Activated CD8-positive, alpha-beta T cell treated with anti-CD3 and anti-CD28 coated beads, Interleukin-2, amount 10 ng/mL, durations not matched to agents 7 days and 5 days (primary cell): ENCODE measurements around the gene PRKCA. TPM values are rescaled to one million over a fixed set of nuclear protein-coding genes. Genes with fewer than 3 reads are reported as not detected.
A peak's percentile ranks its signal among the peaks of the same experiment; 100 is the strongest.

Experiments used
- ATAC-seq: fragments of 150-1000 bp; cut with Tn5 transposase; one replicate; pipeline ENCODE4 v1.10.0; 2021; ENCODE audit warnings: moderate library complexity
- CTCF ChIA-PET: fragments of 350-600 bp; sonication (Branson Sonifier 250); formaldehyde crosslinking; loops from one replicate; lab custom pipeline; 2021; ENCODE audit warnings: antibody characterized with exemption; lab: Charles Lee
- POLR2A ChIA-PET: fragments of 350-600 bp; sonication (Branson Sonifier 250); formaldehyde crosslinking; loops from one replicate; lab custom pipeline; 2021; ENCODE audit warnings: antibody characterized with exemption; lab: Charles Lee
- DNase-seq: peaks from one replicate; pipeline ENCODE4 v3.0.0-alpha.2; 2020
- H3K27ac Mint-ChIP-seq: one replicate; pipeline ENCODE4 v1.8.0; 2021; ENCODE audit warnings: mild to moderate bottlenecking, mixed read lengths
- H3K27me3 Mint-ChIP-seq: one replicate; pipeline ENCODE4 v1.8.0; 2021; ENCODE audit warnings: low read depth, mixed read lengths
- H3K36me3 Mint-ChIP-seq: one replicate; pipeline ENCODE4 v1.8.0; 2021; ENCODE audit warnings: low read depth, mixed read lengths
- H3K4me1 Mint-ChIP-seq: one replicate; pipeline ENCODE4 v1.8.0; 2021; ENCODE audit warnings: low read depth, mixed read lengths
- H3K4me3 Mint-ChIP-seq: one replicate; pipeline ENCODE4 v1.8.0; 2021; ENCODE audit warnings: mild to moderate bottlenecking, mixed read lengths
- H3K9me3 Mint-ChIP-seq: one replicate; pipeline ENCODE4 v1.8.0; 2022; ENCODE audit warnings: mixed read lengths; ENCODE audit not compliant: insufficient read depth
- total RNA-seq, 2 experiments: library from RNA; stranded (reverse); gene quantifications; one replicate each; pipeline ENCODE4 v1.2.3, GENCODE V29; 2021

Gene PRKCA
- total RNA-seq, 2 experiments from 2014 or later: 74.1 to 76.9 TPM

DNA sequence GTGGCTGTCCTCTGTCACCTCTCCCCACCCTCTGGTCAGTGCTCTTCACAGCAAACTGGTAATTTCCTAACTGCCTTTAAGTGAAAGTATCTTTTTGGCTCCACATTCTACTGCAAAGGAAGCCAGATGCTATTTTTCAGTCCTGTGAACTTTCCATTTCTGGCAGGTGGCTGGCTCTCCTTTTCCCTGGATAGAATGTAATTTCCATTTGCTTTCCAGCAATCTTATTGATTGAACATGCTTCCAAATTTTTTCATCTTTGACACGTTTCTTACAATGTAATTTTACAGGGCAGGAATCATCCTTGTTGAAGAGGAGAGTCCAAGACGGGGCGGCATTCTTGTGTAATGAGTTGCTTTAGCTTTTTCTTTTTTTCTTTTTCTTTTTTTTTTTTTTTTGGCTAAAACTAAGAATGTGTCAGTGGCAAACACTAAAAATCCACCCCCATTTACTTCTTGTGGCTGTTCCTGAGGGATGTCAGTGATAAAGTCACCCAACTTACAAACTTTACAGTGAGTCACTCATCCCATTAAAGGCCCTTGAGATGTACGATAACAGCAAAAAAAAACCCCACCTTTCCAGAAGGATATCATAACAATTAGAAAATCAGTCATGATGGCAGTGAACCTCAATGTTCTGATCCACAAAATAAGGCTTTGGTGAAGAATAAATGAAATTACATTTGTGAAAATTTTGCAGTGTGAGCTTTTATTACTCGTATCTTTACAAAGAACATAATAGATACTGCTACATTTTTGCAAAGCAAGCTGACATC is 29.4 kb upstream of the PRKCA start:
- Mint-ChIP-seq H3K27me3 (peaks cover 3% of the 10 kb centered on the region), H3K27ac (no peak overlapping the region), H3K4me3 (no peak overlapping the region), H3K9me3 (no peaks in the 10 kb centered on the region), H3K36me3 (no peaks in the 10 kb centered on the region), H3K4me1 (peaks cover 4% of the 10 kb centered on the region)
- ATAC-seq: no peak
- POLR2A ChIA-PET: no interaction called here
- CTCF ChIA-PET: interaction anchor here (1.4 kb wide), 1 partner anchor 294 kb away, joined by 5 read pairs; no protein-coding TSS in a partner anchor
- DNase-seq: no peak

DNA sequence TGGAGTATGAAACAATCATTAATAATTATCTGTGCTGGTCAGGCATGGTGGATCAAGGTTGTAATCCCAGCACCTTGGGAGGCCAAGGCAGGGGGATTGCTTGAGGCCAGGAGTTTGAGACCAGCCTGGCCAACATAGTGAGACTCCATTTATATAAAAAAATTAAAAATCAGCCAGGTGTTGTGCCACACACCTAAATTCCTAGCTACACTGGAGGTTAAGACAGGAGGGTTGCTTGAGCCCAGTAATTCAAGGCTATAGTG is 28.9 kb upstream of the PRKCA start:
- ATAC-seq (no peak), DNase-seq (no peak)
- H3K4me1 Mint-ChIP-seq: peaks cover 4% of the 10 kb centered on the region
- no peaks in the 10 kb centered on the region for H3K36me3 Mint-ChIP-seq
- CTCF ChIA-PET: interaction anchor here (1.4 kb wide), 1 partner anchor 293 kb away, joined by 5 read pairs; no protein-coding TSS in a partner anchor
- H3K27ac Mint-ChIP-seq: no peak overlapping the region
- no peaks in the 10 kb centered on the region for H3K9me3 Mint-ChIP-seq
- peaks cover 3% of the 10 kb centered on the region for H3K27me3 Mint-ChIP-seq
- no peak overlapping the region for H3K4me3 Mint-ChIP-seq
- POLR2A ChIA-PET: no interaction called here

DNA sequence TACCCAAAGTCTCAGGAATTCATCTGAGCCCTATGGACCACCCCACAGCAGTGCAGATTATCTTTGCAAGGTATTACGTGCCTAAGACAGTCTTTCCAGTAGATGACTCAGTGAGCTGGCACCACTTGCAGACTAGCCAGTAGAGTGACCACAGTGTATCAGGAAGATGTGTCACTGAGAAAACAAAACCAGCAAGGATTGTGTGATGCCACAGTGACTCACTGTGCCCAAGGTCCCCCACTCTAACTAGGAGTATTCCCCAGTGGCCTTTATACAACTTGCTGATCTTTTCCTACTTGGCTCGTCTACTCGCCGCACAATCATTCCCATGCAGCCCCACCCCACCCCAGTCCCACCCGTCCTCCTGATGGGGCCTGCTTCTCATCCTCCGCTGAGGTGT is 26.8 kb upstream of the PRKCA start:
- Mint-ChIP-seq H3K27me3 (peaks cover under 1% of the 10 kb centered on the region), H3K36me3 (no peaks in the 10 kb centered on the region), H3K9me3 (no peaks in the 10 kb centered on the region), H3K4me3 (no peak overlapping the region), H3K27ac (no peak overlapping the region), H3K4me1 (peaks cover 4% of the 10 kb centered on the region)
- no peak for DNase-seq
- ChIA-PET CTCF (interaction anchor here (0.9 to 1.7 kb wide), 2 partner anchors 18 to 291 kb away, joined by 3 read pairs; no protein-coding TSS in a partner anchor), POLR2A (no interaction called here)
- no peak for ATAC-seq

- ChIA-PET POLR2A (interaction anchor here (0.6 kb wide), 1 partner anchor 738 kb away, joined by 3 read pairs; no protein-coding TSS in a partner anchor), CTCF (interaction anchor here (0.9 to 1.7 kb wide), 2 partner anchors 19 to 290 kb away, joined by 3 read pairs; no protein-coding TSS in a partner anchor)
- H3K9me3 Mint-ChIP-seq: no peaks in the 10 kb centered on the region
- H3K27me3 Mint-ChIP-seq: no peaks in the 10 kb centered on the region
- ATAC-seq: no peak
- H3K27ac Mint-ChIP-seq: no peak overlapping the region
- peaks cover 4% of the 10 kb centered on the region for H3K4me1 Mint-ChIP-seq
- no peaks in the 10 kb centered on the region for H3K36me3 Mint-ChIP-seq
- no peak for DNase-seq
- no peak overlapping the region for H3K4me3 Mint-ChIP-seq
These were observed 26.0 kb upstream of the PRKCA start for GRCh38 chr17:66276328-66276937.

DNA sequence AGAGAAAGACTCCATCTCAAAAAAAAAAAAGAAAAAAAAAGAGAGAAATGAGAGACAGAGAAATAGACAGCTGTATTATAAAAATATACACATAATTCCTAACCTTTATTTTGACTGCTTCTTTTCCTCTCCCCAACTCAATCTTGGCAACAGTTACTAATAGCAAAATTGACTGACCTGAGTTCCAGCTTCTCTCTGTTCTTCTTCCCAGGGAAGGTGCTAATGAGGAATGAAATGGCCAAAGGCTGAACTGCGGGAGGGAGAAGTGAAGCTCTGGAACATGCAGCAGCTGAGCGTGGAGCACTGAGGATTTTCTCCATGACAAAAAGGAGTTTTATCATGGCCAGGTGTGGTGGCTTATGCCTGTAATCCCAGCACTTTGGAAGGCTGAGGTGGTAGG is 25.2 kb upstream of the PRKCA start:
- POLR2A ChIA-PET: interaction anchor here (0.6 kb wide), 1 partner anchor 737 kb away, joined by 3 read pairs; no protein-coding TSS in a partner anchor

GRCh38 chr17:66281661-66282369 is 20.6 kb upstream of the PRKCA start:
- peaks cover 18% of the 10 kb centered on the region for H3K4me1 Mint-ChIP-seq
- no peaks in the 10 kb centered on the region for H3K36me3 Mint-ChIP-seq
- DNase-seq: no peak
- ChIA-PET POLR2A (no interaction called here), CTCF (no interaction called here)
- no peak overlapping the region for H3K4me3 Mint-ChIP-seq
- H3K27ac Mint-ChIP-seq: no peak overlapping the region
- ATAC-seq: no peak
- no peaks in the 10 kb centered on the region for H3K27me3 Mint-ChIP-seq
- H3K9me3 Mint-ChIP-seq: no peaks in the 10 kb centered on the region

More for the DNA sequence above, 25.2 kb upstream of the PRKCA start:
- no peak for ATAC-seq
- Mint-ChIP-seq H3K9me3 (no peaks in the 10 kb centered on the region), H3K4me3 (no peak overlapping the region), H3K4me1 (peaks cover 4% of the 10 kb centered on the region), H3K27ac (no peak overlapping the region), H3K27me3 (no peaks in the 10 kb centered on the region), H3K36me3 (no peaks in the 10 kb centered on the region)
- CTCF ChIA-PET: no interaction called here
- DNase-seq: no peak

- peaks cover 2% of the 10 kb centered on the region for H3K36me3 Mint-ChIP-seq
These were observed 19.0 kb upstream of the PRKCA start for GRCh38 chr17:66283296-66283934.

GRCh38 chr17:66283971-66284370 is 18.4 kb upstream of the PRKCA start:
- Mint-ChIP-seq H3K27me3 (no peaks in the 10 kb centered on the region), H3K4me3 (no peak overlapping the region), H3K27ac (no peak overlapping the region), H3K9me3 (no peaks in the 10 kb centered on the region), H3K4me1 (peaks cover 23% of the 10 kb centered on the region), H3K36me3 (peaks cover 2% of the 10 kb centered on the region)
- ChIA-PET CTCF (interaction anchor here (1.4 kb wide), 1 partner anchor 28 kb away, joined by 3 read pairs; no protein-coding TSS in a partner anchor), POLR2A (no interaction called here)
- no peak for ATAC-seq
- DNase-seq: no peak

More at GRCh38 chr17:66283296-66283934, 19.0 kb upstream of the PRKCA start:
- Mint-ChIP-seq H3K4me3 (no peak overlapping the region), H3K27me3 (no peaks in the 10 kb centered on the region), H3K9me3 (no peaks in the 10 kb centered on the region), H3K27ac (no peak overlapping the region), H3K4me1 (peaks cover 23% of the 10 kb centered on the region)
- ChIA-PET CTCF (interaction anchor here (1.4 kb wide), 1 partner anchor 28 kb away, joined by 3 read pairs; no protein-coding TSS in a partner anchor), POLR2A (no interaction called here)
- DNase-seq (no peak), ATAC-seq (no peak)

GRCh38 chr17:66285149-66285548 is 17.3 kb upstream of the PRKCA start:
- H3K27ac Mint-ChIP-seq: no peak overlapping the region

GRCh38 chr17:66287911-66288310 is 14.5 kb upstream of the PRKCA start:
- CTCF ChIA-PET: no interaction called here

More at GRCh38 chr17:66285149-66285548, 17.3 kb upstream of the PRKCA start:
- Mint-ChIP-seq H3K9me3 (no peaks in the 10 kb centered on the region), H3K4me3 (no peak overlapping the region), H3K4me1 (peaks cover 24% of the 10 kb centered on the region), H3K36me3 (peaks cover 2% of the 10 kb centered on the region), H3K27me3 (no peaks in the 10 kb centered on the region)
- ATAC-seq (no peak), DNase-seq (no peak)
- POLR2A ChIA-PET: no interaction called here
- CTCF ChIA-PET: interaction anchor here (0.8 kb wide), 1 partner anchor 956 kb away, joined by 4 read pairs; no protein-coding TSS in a partner anchor

DNA sequence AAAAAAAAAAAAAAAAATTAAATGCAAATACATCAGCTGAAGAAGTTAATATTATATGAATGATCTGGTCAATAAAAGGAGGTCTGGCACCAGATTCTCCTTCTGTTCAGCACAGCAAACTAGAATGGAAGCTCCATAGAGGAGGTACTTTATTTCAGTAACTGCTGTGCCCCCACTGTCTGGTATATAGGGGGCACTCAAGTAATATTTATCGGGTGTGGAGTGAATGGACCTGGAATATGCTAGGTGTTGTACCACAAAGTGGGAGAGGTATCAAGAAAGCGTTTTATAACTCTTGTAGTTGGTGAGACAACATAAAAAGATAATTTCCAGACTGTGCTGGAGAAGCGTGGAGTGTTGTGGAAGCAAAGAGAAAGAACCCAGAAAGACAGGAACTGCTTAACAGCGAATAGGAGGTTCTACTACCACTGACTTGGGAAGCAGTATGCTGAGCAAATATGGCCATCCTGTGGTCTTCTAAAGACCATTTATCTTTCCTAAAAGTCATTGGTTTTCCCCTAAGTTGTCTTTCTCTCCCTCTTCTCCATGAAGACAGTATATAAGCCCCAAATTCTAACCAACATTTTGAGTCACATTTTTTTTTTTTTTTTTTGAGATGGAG is 12.2 kb upstream of the PRKCA start:
- ATAC-seq (peak; percentile 65), DNase-seq (no peak)
- ChIA-PET POLR2A (interaction anchor here (0.7 kb wide), 1 partner anchor 14 kb away, joined by 3 read pairs; no protein-coding TSS in a partner anchor), CTCF (interaction anchor here (0.7 to 1.6 kb wide), 2 partner anchors 263 to 277 kb away, joined by 4 to 8 read pairs; no protein-coding TSS in a partner anchor)
- Mint-ChIP-seq H3K27ac (peak overlapping the region; percentile 23), H3K4me1 (peaks cover 28% of the 10 kb centered on the region), H3K9me3 (no peaks in the 10 kb centered on the region), H3K4me3 (no peak overlapping the region), H3K36me3 (peaks cover 2% of the 10 kb centered on the region), H3K27me3 (no peaks in the 10 kb centered on the region)

More at GRCh38 chr17:66287911-66288310, 14.5 kb upstream of the PRKCA start:
- H3K4me3 Mint-ChIP-seq: no peak overlapping the region
- no peak overlapping the region for H3K27ac Mint-ChIP-seq
- H3K4me1 Mint-ChIP-seq: peaks cover 28% of the 10 kb centered on the region
- DNase-seq (no peak), ATAC-seq (no peak)
- peaks cover 2% of the 10 kb centered on the region for H3K36me3 Mint-ChIP-seq
- H3K9me3 Mint-ChIP-seq: no peaks in the 10 kb centered on the region
- POLR2A ChIA-PET: no interaction called here
- H3K27me3 Mint-ChIP-seq: no peaks in the 10 kb centered on the region
